WTC11 (cell line): ENCODE measurements around the gene MGAT2. TPM values are rescaled to one million over a fixed set of nuclear protein-coding genes. Genes with fewer than 3 reads are reported as not detected.

ENCODE experiments used
- ATAC-seq: fragments of 200-7000 bp; cut with Tn5 transposase; 2 replicates; pipeline ENCODE4 v1.10.0; 2021; ENCODE audit warnings: mild to moderate bottlenecking, moderate library complexity
- CTCF ChIA-PET: fragments of 300-600 bp; sonication (Branson Sonifier 250); formaldehyde crosslinking; loops from one replicate; lab custom pipeline; 2021; ENCODE audit warnings: antibody characterized with exemption; lab: Charles Lee
- POLR2A ChIA-PET: fragments of 350-600 bp; sonication (Branson Sonifier 250); formaldehyde crosslinking; loops from one replicate; lab custom pipeline; 2021; ENCODE audit warnings: antibody characterized with exemption; lab: Charles Lee
- DNase-seq: peaks from one replicate; pipeline ENCODE4 v3.0.0; 2021; ENCODE audit warnings: low spot score
- H3K27ac Mint-ChIP-seq: 2 replicates; pipeline ENCODE4 v1.8.0; 2021; ENCODE audit warnings: mixed read lengths
- H3K27me3 Mint-ChIP-seq: 2 replicates; pipeline ENCODE4 v1.8.0; 2021; ENCODE audit warnings: low read depth, mild to moderate bottlenecking, moderate library complexity, mixed read lengths
- H3K36me3 Mint-ChIP-seq: 2 replicates; pipeline ENCODE4 v1.8.0; 2021; ENCODE audit warnings: mixed read lengths
- H3K4me1 Mint-ChIP-seq: 2 replicates; pipeline ENCODE4 v1.8.0; 2022; ENCODE audit warnings: mixed read lengths
- H3K4me3 Mint-ChIP-seq: 2 replicates; pipeline ENCODE4 v1.8.0; 2021; ENCODE audit warnings: mild to moderate bottlenecking, moderate library complexity, mixed read lengths
- H3K9me3 Mint-ChIP-seq: 2 replicates; pipeline ENCODE4 v1.8.0; 2021; ENCODE audit warnings: mixed read lengths
- ARID4B ChIP-seq: sonication (generic); formaldehyde crosslinking; IDR thresholded peaks from 2 replicates; pipeline ENCODE4 v1.8.0; 2023; ENCODE audit warnings: missing genetic modification reagents, mild to moderate bottlenecking, borderline replicate concordance
- ATF1 ChIP-seq: sonication (generic); formaldehyde crosslinking; IDR thresholded peaks from 2 replicates; pipeline ENCODE4 v1.8.1; 2023; ENCODE audit warnings: mild to moderate bottlenecking, moderate library complexity, missing genetic modification reagents
- ATF2 ChIP-seq: sonication (generic); formaldehyde crosslinking; IDR thresholded peaks from 2 replicates; pipeline ENCODE4 v1.8.1; 2022; ENCODE audit warnings: low read depth, missing genetic modification reagents, borderline replicate concordance
- ATF6 ChIP-seq: sonication (generic); formaldehyde crosslinking; IDR thresholded peaks from 2 replicates; pipeline ENCODE4 v1.8.1; 2023; ENCODE audit warnings: mild to moderate bottlenecking, missing genetic modification reagents
- CREM ChIP-seq: sonication (generic); formaldehyde crosslinking; IDR thresholded peaks from 2 replicates; pipeline ENCODE4 v1.8.1; 2022; ENCODE audit warnings: mild to moderate bottlenecking, missing genetic modification reagents, moderate library complexity
- GRHL2 ChIP-seq: fragments of 250-450 bp; sonication (Bioruptor Pico); IDR thresholded peaks from 2 replicates; pipeline ENCODE4 v1.8.0; 2022; ENCODE audit warnings: mild to moderate bottlenecking, moderate library complexity; ENCODE audit not compliant: insufficient replicate concordance, severe bottlenecking
- HMGXB4 ChIP-seq: sonication (generic); formaldehyde crosslinking; IDR thresholded peaks from 2 replicates; pipeline ENCODE4 v1.8.1; 2023; ENCODE audit warnings: mild to moderate bottlenecking, moderate library complexity, missing genetic modification reagents
- MLX ChIP-seq: sonication (generic); formaldehyde crosslinking; IDR thresholded peaks from 2 replicates; pipeline ENCODE4 v1.8.1; 2023; ENCODE audit warnings: mild to moderate bottlenecking, missing genetic modification reagents, moderate library complexity
- NR1H2 ChIP-seq: sonication (generic); formaldehyde crosslinking; IDR thresholded peaks from 2 replicates; pipeline ENCODE4 v1.9.0; 2021; ENCODE audit warnings: mild to moderate bottlenecking, moderate library complexity, missing genetic modification reagents
- NR2C2 ChIP-seq: sonication (generic); formaldehyde crosslinking; IDR thresholded peaks from 2 replicates; pipeline ENCODE4 v1.8.0; 2022; ENCODE audit warnings: mild to moderate bottlenecking, missing genetic modification reagents
- PRRX2 ChIP-seq: fragments of 250-450 bp; sonication (Bioruptor Pico); IDR thresholded peaks from 2 replicates; pipeline ENCODE4 v1.8.0; 2021; ENCODE audit warnings: mild to moderate bottlenecking
- RORB ChIP-seq: fragments of 250-450 bp; sonication (Bioruptor Pico); IDR thresholded peaks from 2 replicates; pipeline ENCODE4 v1.9.0; 2021; ENCODE audit warnings: mild to moderate bottlenecking
- SOX15 ChIP-seq: fragments of 250-450 bp; sonication (Bioruptor Pico); IDR thresholded peaks from 2 replicates; pipeline ENCODE4 v1.9.0; 2021; ENCODE audit warnings: mild to moderate bottlenecking
- TEAD4 ChIP-seq: sonication (generic); formaldehyde crosslinking; IDR thresholded peaks from 2 replicates; pipeline ENCODE4 v1.8.0; 2022; ENCODE audit warnings: mild to moderate bottlenecking, missing genetic modification reagents
- ZMAT4 ChIP-seq: fragments of 250-450 bp; sonication (Bioruptor Pico); IDR thresholded peaks from 2 replicates; pipeline ENCODE4 v1.9.0; 2021; ENCODE audit warnings: mild to moderate bottlenecking
- ZNF138 ChIP-seq: sonication (generic); formaldehyde crosslinking; conservative IDR thresholded peaks from 2 replicates; pipeline ENCODE4 v1.8.1; 2022; ENCODE audit warnings: mild to moderate bottlenecking, moderate library complexity, missing genetic modification reagents
- ZNF317 ChIP-seq: sonication (generic); formaldehyde crosslinking; IDR thresholded peaks from 2 replicates; pipeline ENCODE4 v1.8.1; 2023; ENCODE audit warnings: low read depth, mild to moderate bottlenecking, moderate library complexity, missing genetic modification reagents, borderline replicate concordance
- total RNA-seq: library from RNA; stranded (reverse); gene quantifications from 3 replicates; pipeline ENCODE4 v1.2.3, GENCODE V29; 2021

Gene MGAT2
- total RNA-seq, 1 experiment from 2014 or later: 25.2 TPM

- Mint-ChIP-seq H3K4me1 (peaks cover 23% of the 10 kb centered on the region), H3K4me3 (peak overlapping the region; percentile 98), H3K9me3 (no peaks in the 10 kb centered on the region), H3K27me3 (no peaks in the 10 kb centered on the region), H3K27ac (peak overlapping the region; percentile 98), H3K36me3 (peaks cover 18% of the 10 kb centered on the region)
- TF ChIP-seq GRHL2 (CRISPR knock-in tag): no peak
- TF ChIP-seq HMGXB4 (CRISPR knock-in tag): no peak
- no peak for TF ChIP-seq ATF1 (CRISPR knock-in tag)
- TF ChIP-seq PRRX2 (CRISPR knock-in tag): no peak
- no peak for TF ChIP-seq ATF2
- TF ChIP-seq CREM: no peak
- no peak for TF ChIP-seq ATF6 (CRISPR knock-in tag)
- TF ChIP-seq ZMAT4: no peak
- TF ChIP-seq MLX (CRISPR knock-in tag): no peak
- CTCF ChIA-PET: interaction anchor here (0.6 to 3.7 kb wide), 11 partner anchors 10 to 1241 kb away, joined by 3 to 24 read pairs (median 4); partner anchors contain the start of genes KLHDC2, NEMF and RPS29
- POLR2A ChIA-PET: interaction anchor here (1.0 to 2.9 kb wide), 7 partner anchors 10 to 242 kb away, joined by 5 to 39 read pairs (median 21); partner anchors contain the start of genes DNAAF2, KLHDC2, LRR1 and RPS29
- ATAC-seq (no peak), DNase-seq (no peak)
Measured at GRCh38 chr14:49619730-49620129, 869 bp upstream of the MGAT2 start.

- Mint-ChIP-seq H3K27ac (no peak overlapping the region), H3K36me3 (peaks cover 26% of the 10 kb centered on the region), H3K9me3 (no peaks in the 10 kb centered on the region), H3K27me3 (no peaks in the 10 kb centered on the region), H3K4me1 (peaks cover 23% of the 10 kb centered on the region), H3K4me3 (peak overlapping the region; percentile 98)
- ATAC-seq (peak; percentile 9), DNase-seq (peak; percentile 65)
- ChIA-PET CTCF (interaction anchor here (0.8 to 3.7 kb wide), 10 partner anchors 9 to 261 kb away, joined by 3 to 24 read pairs (median 5); partner anchors contain the start of genes LRR1 and RPS29), POLR2A (interaction anchor here (1.3 to 2.9 kb wide), 10 partner anchors 9 to 241 kb away, joined by 3 to 39 read pairs (median 6); partner anchors contain the start of genes DNAAF2, KLHDC1, KLHDC2 and LRR1)
- TF ChIP-seq HMGXB4 (CRISPR knock-in tag) (peak; percentile 76; the same call in 1 of the 2 replicates), SOX15 (no peak), NR2C2 (CRISPR knock-in tag) (no peak), TEAD4 (no peak), ZNF317 (no peak), NR1H2 (0 out of 2 replicates have a peak, but pooled peaks have one; percentile 16), ZNF138 (CRISPR knock-in tag) (0 out of 2 replicates have a peak, but pooled peaks have one; percentile 25), RORB (CRISPR knock-in tag) (no peak), ARID4B (CRISPR knock-in tag) (no peak)
Measured at GRCh38 chr14:49621114-49621881, 699 bp downstream of the MGAT2 start.
